Caco-2 (cell line): ENCODE data around the gene TIMM22. TPM values are rescaled to one million over a fixed set of nuclear protein-coding genes. Genes with fewer than 3 reads are reported as not detected.

Source experiments
- BruUV-seq: library from RNA; stranded (reverse); fragments of 400-500 nt; replicated peaks from 2 replicates; lab custom pipeline; 2021; lab: Mats Ljungman, UMichigan
- CTCF ChIA-PET: fragments of 300-600 bp; sonication (Branson Sonifier 250); formaldehyde crosslinking; loops from one replicate; lab custom pipeline; 2022; ENCODE audit warnings: antibody characterized with exemption; lab: Charles Lee
- POLR2A ChIA-PET: fragments of 300-600 bp; sonication (Branson Sonifier 250); formaldehyde crosslinking; loops from one replicate; lab custom pipeline; 2022; ENCODE audit warnings: antibody characterized with exemption; lab: Charles Lee
- DNase-seq, 2 experiments: peaks; one replicate each; pipeline versions ENCODE4 v3.0.0 to v3.0.0-alpha.2; 2020 to 2022
- H3K27me3 ChIP-seq: replicated peaks from 2 replicates; pipeline ENCODE4 v1.6.0; 2011; ENCODE audit warnings: low read length; ENCODE audit not compliant: control insufficient read depth, insufficient read depth
- H3K36me3 ChIP-seq: 2 replicates; pipeline ENCODE4 v1.5.1; 2011; ENCODE audit warnings: low read length; ENCODE audit not compliant: control insufficient read depth, insufficient read depth
- H3K4me1 ChIP-seq: fragments of 250-450 bp; sonication (Bioruptor Pico); 2 replicates; pipeline ENCODE4 v1.5.1; 2020; ENCODE audit warnings: mild to moderate bottlenecking
- H3K4me3 ChIP-seq: 2 replicates; pipeline ENCODE4 v1.5.1; 2011; ENCODE audit warnings: low read depth, mild to moderate bottlenecking, control low read depth, low read length
- H3K9me3 ChIP-seq: fragments of 250-450 bp; sonication (Bioruptor Pico); 2 replicates; pipeline ENCODE4 v1.5.1; 2020; ENCODE audit warnings: mild to moderate bottlenecking, moderate library complexity
- H3K27ac Mint-ChIP-seq: one replicate; pipeline ENCODE4 v1.8.0; 2022; ENCODE audit warnings: mixed read lengths; ENCODE audit not compliant: unreplicated experiment
- H3K27me3 Mint-ChIP-seq: one replicate; pipeline ENCODE4 v1.8.0; 2022; ENCODE audit warnings: mixed read lengths; ENCODE audit not compliant: insufficient read depth, unreplicated experiment
- H3K36me3 Mint-ChIP-seq: one replicate; pipeline ENCODE4 v1.8.0; 2022; ENCODE audit warnings: mild to moderate bottlenecking, mixed read lengths; ENCODE audit not compliant: insufficient read depth, unreplicated experiment
- H3K4me1 Mint-ChIP-seq: one replicate; pipeline ENCODE4 v1.8.0; 2022; ENCODE audit warnings: low read depth, mixed read lengths; ENCODE audit not compliant: unreplicated experiment
- H3K4me3 Mint-ChIP-seq: one replicate; pipeline ENCODE4 v1.8.0; 2022; ENCODE audit warnings: mild to moderate bottlenecking, moderate library complexity, mixed read lengths; ENCODE audit not compliant: unreplicated experiment
- H3K9me3 Mint-ChIP-seq: one replicate; pipeline ENCODE4 v1.8.0; 2022; ENCODE audit warnings: mixed read lengths; ENCODE audit not compliant: unreplicated experiment
- CTCF ChIP-seq, 2 experiments: fragments of 200-600 bp in 1 of 2; IDR thresholded peaks; 1 replicate in 1 of 2; 2 replicates in 1 of 2; pipeline versions ENCODE4 v1.5.1 to v1.8.0; 2011 to 2022; ENCODE audit warnings: antibody characterized with exemption in 1 of 2, control low read depth in 1 of 2, inconsistent platforms in 1 of 2, low read depth in 1 of 2, low read length in 1 of 2, mild to moderate bottlenecking in 1 of 2, moderate library complexity in 1 of 2; ENCODE audit not compliant: insufficient read depth in 1 of 2, severe bottlenecking in 1 of 2, unreplicated experiment in 1 of 2
- intact Hi-C: fragments of 100-400 bp; cut with micrococcal nuclease; formaldehyde crosslinking; loops from one replicate; pipeline ENCODE4 v1.10.0; 2022; ENCODE audit not compliant: unreplicated experiment
- microRNA-seq: library from miRNA; unstranded; fragments of <30 nt; microRNA quantifications from one replicate; pipeline ENCODE4 v1.2.0, GENCODE V29; 2022
- total RNA-seq: library from RNA; stranded (reverse); gene quantifications from 2 replicates; pipeline ENCODE4 v1.2.3, GENCODE V29; 2022

TIMM22 gene
- total RNA-seq, 1 experiment from 2014 or later: 20.6 TPM

- no peaks in the 10 kb centered on the region for H3K9me3 Mint-ChIP-seq
- H3K36me3 Mint-ChIP-seq: peaks cover 27% of the 10 kb centered on the region
- CTCF ChIA-PET: no interaction called here
- Histone ChIP-seq H3K27me3 (no peaks in the 10 kb centered on the region), H3K4me1 (peaks cover 18% of the 10 kb centered on the region), H3K36me3 (peaks cover 3% of the 10 kb centered on the region), H3K4me3 (no peak overlapping the region), H3K9me3 (no peaks in the 10 kb centered on the region)
- intact Hi-C loops: no loop called here
- H3K4me3 Mint-ChIP-seq: no peak overlapping the region
- POLR2A ChIA-PET: interaction anchor here (0.6 kb wide), 1 partner anchor 719 kb away, joined by 3 read pairs; no protein-coding TSS in a partner anchor
- BruUV-seq: no TSS peak
- H3K27ac Mint-ChIP-seq: no peak overlapping the region
- DNase-seq: no peak
- H3K27me3 Mint-ChIP-seq: no peaks in the 10 kb centered on the region
- H3K4me1 Mint-ChIP-seq: no peaks in the 10 kb centered on the region
- TF ChIP-seq CTCF (IDR thresholded peaks at IDR 0.05; ENCODE audit: insufficient read depth in 1 of 2, low read depth in 1 of 2, low read length in 1 of 2, severe bottlenecking in 1 of 2, unreplicated experiment in 1 of 2): no peak
Observed at GRCh38 chr17:1050996-1051925, 54.3 kb downstream of the TIMM22 start.

Small RNA genes within 50 kb of the gene (microRNA-seq; reads per million reads assigned to microRNA genes)
- 0.74 reads per million for gene MIR3183

Other genes starting within 250 kb of the TIMM22 start
- gene GEMIN4, start 244.9 kb upstream of the TIMM22 start, total RNA-seq: 19.1 and 20.3 TPM in 2 replicates
- 69.7 and 74.0 TPM in 2 replicates for gene GLOD4, start 214.8 kb upstream of the TIMM22 start, total RNA-seq
- gene MRM3, start 214.8 kb upstream of the TIMM22 start, total RNA-seq: 11.0 and 14.1 TPM in 2 replicates
- 68.4 and 76.7 TPM in 2 replicates for gene NXN, start 17.4 kb upstream of the TIMM22 start, total RNA-seq
- gene ABR, start 182.9 kb downstream of the TIMM22 start, total RNA-seq: 71.3 and 78.3 TPM in 2 replicates